K562 (cell line): ENCODE data around the gene HOXC12. TPM values are rescaled to one million over a fixed set of nuclear protein-coding genes. Genes with fewer than 3 reads are reported as not detected.

Source experiments
- ARID1B ChIP-seq: fragments of 450-650 bp; IDR thresholded peaks from 2 replicates; pipeline ENCODE4 v1.6.1; 2016; ENCODE audit warnings: antibody characterized with exemption, mild to moderate bottlenecking, inconsistent platforms
- ARID3A ChIP-seq: IDR thresholded peaks from 2 replicates; pipeline ENCODE4 v1.6.1; 2012; ENCODE audit warnings: low read depth, low read length, improper control_type of control experiment, borderline replicate concordance
- BRD4 ChIP-seq: fragments of 200-600 bp; sonication (generic); IDR thresholded peaks from 2 replicates; pipeline ENCODE4 v1.6.1; 2017; ENCODE audit warnings: inconsistent platforms
- ESRRA ChIP-seq: fragments of 450-650 bp; IDR thresholded peaks from 2 replicates; pipeline ENCODE4 v1.6.1; 2014; ENCODE audit warnings: low read depth, mild to moderate bottlenecking, moderate library complexity, borderline replicate concordance
- GTF2B ChIP-seq: IDR thresholded peaks from 2 replicates; pipeline ENCODE4 v1.6.1; 2011; ENCODE audit not compliant: insufficient read length; ENCODE audit errors: extremely low read depth
- MTA3 ChIP-seq: fragments of 450-650 bp; formaldehyde crosslinking; IDR thresholded peaks from 2 replicates; pipeline ENCODE4 v1.6.1; 2017; ENCODE audit warnings: mild to moderate bottlenecking, borderline replicate concordance
- RAD21 ChIP-seq, 2 experiments: fragments of 250-450 bp in 1 of 2; fragments of 450-650 bp in 1 of 2; sonication (Bioruptor Pico) in 1 of 2; formaldehyde crosslinking in 1 of 2; IDR thresholded peaks in 1 of 2; conservative IDR thresholded peaks in 1 of 2; 2 replicates each; pipeline versions ENCODE4 v1.4.0 to v1.8.0; 2020 to 2022; ENCODE audit warnings: mild to moderate bottlenecking in 2 of 2, moderate library complexity in 1 of 2
- SOX6 ChIP-seq: fragments of 450-650 bp; IDR thresholded peaks from 2 replicates; pipeline ENCODE4 v1.6.1; 2014; ENCODE audit warnings: mild to moderate bottlenecking
- THRAP3 ChIP-seq: fragments of 450-650 bp; IDR thresholded peaks from 2 replicates; pipeline ENCODE4 v1.6.1; 2016; ENCODE audit warnings: mild to moderate bottlenecking, inconsistent platforms, borderline replicate concordance
- ZBTB11 ChIP-seq, 3 experiments: fragments of 200-800 bp in 1 of 3; fragments of 250-450 bp in 1 of 3; fragments of 450-650 bp in 1 of 3; sonication (Bioruptor Pico) in 1 of 3; sonication (Bioruptor generic) in 1 of 3; formaldehyde crosslinking in 1 of 3; IDR thresholded peaks; 2 replicates each; pipeline versions ENCODE4 v1.6.1 to v1.8.0; 2016 to 2022; ENCODE audit warnings: mild to moderate bottlenecking in 2 of 3, missing genetic modification characterization in 2 of 3, missing compliant biosample characterization in 1 of 3, moderate library complexity in 1 of 3
- ZNF175 ChIP-seq: fragments of 200-800 bp; sonication (Bioruptor generic); IDR thresholded peaks from 2 replicates; pipeline ENCODE4 v1.6.1; 2016; ENCODE audit warnings: low read depth, mild to moderate bottlenecking, missing genetic modification characterization, missing compliant biosample characterization
- ZNF347 ChIP-seq: fragments of 450-650 bp; formaldehyde crosslinking; IDR thresholded peaks from 2 replicates; pipeline ENCODE4 v1.4.0; 2020; ENCODE audit warnings: low read depth, mild to moderate bottlenecking, moderate library complexity
- polyA plus RNA-seq, 8 experiments: library from polyadenylated mRNA; depleted of rRNA in 4 of 8; stranded (reverse) in 5 of 8; unstranded in 3 of 8; fragments of >200 nt; fragmentation: Nextera tagmentation in 2 of 8; fragmentation: Illumina TruSeq in 1 of 8; extraction: Ambion mirVana in 2 of 8; extraction: Trizol in 1 of 8; gene quantifications; 2 replicates each; pipeline versions ENCODE4 v1.2.1 to v1.2.3, GENCODE V29; 2011 to 2014; ENCODE audit warnings: inconsistent platforms in 1 of 8, missing spikeins in 1 of 8
- total RNA-seq, 7 experiments: library from RNA; depleted of rRNA in 6 of 7; stranded (reverse); fragments of >200 nt in 6 of 7; fragmentation: Illumina TruSeq in 2 of 7; extraction: Trizol in 2 of 7; gene quantifications; 2 replicates each; pipeline versions ENCODE4 v1.2.1 to v1.2.3, GENCODE V29; 2011 to 2021; ENCODE audit warnings: low replicate concordance in 1 of 7

HOXC12 gene
- total and polyA plus RNA-seq, 9 of the 15 experiments (the other 6 are each of a cell fraction or from before 2014, with no cell fraction given): 0.04 to 0.36 (median 0.11) TPM; not detected in 1

GRCh38 chr12:53948650-53949593, 5.8 kb upstream of the HOXC12 start (continued):
- TF ChIP-seq BRD4 (no peak), GTF2B (no peak), ESRRA (peak; percentile 62), ARID1B (peak; percentile 85), MTA3 (no peak), ZBTB11 (CRISPR knock-in tag; IDR thresholded peaks at IDR 0.05) (0 out of 6 replicates have a peak, but pooled peaks of 1 of the 3 experiments have one; percentile 30), ZNF175 (CRISPR knock-in tag) (0 out of 2 replicates have a peak, but pooled peaks have one; percentile 16), RAD21 (CRISPR knock-in tag; conservative IDR thresholded peaks at IDR 0.05 in 1 of 2, IDR thresholded peaks at IDR 0.05 in 1 of 2) (peak; percentile 55 to 63), THRAP3 (no peak), SOX6 (peak; percentile 69), ARID3A (peak; percentile 45; the same call in 1 of the 2 replicates), ZNF347 (CRISPR knock-in tag) (no peak)
